Right lobe of liver (tissue), 4 donors: Measurements from ENCODE around the gene KIAA0513.

ENCODE experiments used
- CTCF ChIP-seq, 4 donors: fragments of 200-600 bp in 3 of 4; fragments of 450-650 bp in 1 of 4; IDR thresholded peaks; one replicate each; pipeline versions ENCODE4 v1.5.1 to v1.8.0; 2016 to 2022; ENCODE audit warnings: antibody characterized with exemption in 4 of 4, mild to moderate bottlenecking in 2 of 4
- POLR2A ChIP-seq: fragments of 450-650 bp; IDR thresholded peaks from one replicate; pipeline ENCODE4 v1.6.1; 2017; ENCODE audit warnings: antibody characterized with exemption, mild to moderate bottlenecking
- donor health status: DM: no; HTN: no; CAD: no.
- donor health status: DM: no; HTN: no; CAD: no.
- donor health status: DM: no; HTN: yes; CAD: no.

GRCh38 chr16:85088570-85089199, 61.1 kb downstream of the KIAA0513 start:
- TF ChIP-seq CTCF (IDR thresholded peaks at IDR 0.05) (no peak), POLR2A (no peak)
